ACC112 (cell line): ENCODE data around the gene MRI1.

Experiments
- H2AFZ ChIP-seq: fragments of 200-600 bp; sonication (generic); one replicate; pipeline ENCODE4 v1.6.0; 2017; ENCODE audit warnings: antibody characterized with exemption, low read length; ENCODE audit not compliant: unreplicated experiment
- H3K27ac ChIP-seq: fragments of 200-600 bp; sonication (generic); 2 replicates; pipeline ENCODE4 v1.5.1; 2014; ENCODE audit warnings: low read depth, mild to moderate bottlenecking, antibody characterized with exemption, low read length, moderate library complexity
- H3K27me3 ChIP-seq: fragments of 200-600 bp; sonication (generic); 2 replicates; pipeline ENCODE4 v1.6.1; 2014; ENCODE audit warnings: mild to moderate bottlenecking, antibody characterized with exemption, low read length, moderate library complexity, mixed read lengths; ENCODE audit not compliant: insufficient read depth
- H3K36me3 ChIP-seq: fragments of 200-600 bp; sonication (generic); 2 replicates; pipeline ENCODE4 v1.6.1; 2016; ENCODE audit warnings: mild to moderate bottlenecking, antibody characterized with exemption, low read length, moderate library complexity, mixed read lengths; ENCODE audit not compliant: insufficient read depth
- H3K4me1 ChIP-seq: fragments of 200-600 bp; sonication (generic); one replicate; pipeline ENCODE4 v1.6.1; 2016; ENCODE audit warnings: low read length, mixed read lengths; ENCODE audit not compliant: insufficient read depth, unreplicated experiment, control insufficient read depth
- H3K4me3 ChIP-seq: fragments of 200-600 bp; sonication (generic); 2 replicates; pipeline ENCODE4 v1.5.1; 2014; ENCODE audit warnings: mild to moderate bottlenecking, low read depth, low read length
- H3K79me2 ChIP-seq: fragments of 200-600 bp; sonication (generic); one replicate; pipeline ENCODE4 v1.6.0; 2016; ENCODE audit warnings: low read length; ENCODE audit not compliant: control insufficient read depth, unreplicated experiment, insufficient read depth

The MRI1 gene

DNA sequence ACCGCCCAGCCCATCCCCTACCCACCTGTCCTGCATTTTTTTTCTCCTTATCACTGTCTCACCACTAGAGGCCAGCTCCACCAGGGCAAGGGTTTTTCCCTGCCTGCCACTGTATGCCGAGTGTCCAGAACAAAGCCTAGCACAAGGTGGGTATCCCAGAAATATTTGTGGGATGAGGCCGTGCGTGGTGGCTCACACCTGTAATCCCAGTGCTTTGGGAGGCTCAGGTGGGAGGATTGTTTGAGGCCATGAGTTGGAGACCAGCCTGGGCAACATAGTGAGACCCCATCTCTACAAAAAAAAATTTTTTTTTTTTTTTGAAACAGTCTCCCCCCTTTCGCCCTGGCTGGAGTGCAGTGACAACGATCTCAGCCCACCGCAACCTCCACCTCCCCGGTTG is 2.9 kb upstream of the MRI1 start:
- no peaks in the 10 kb centered on the region for H3K27me3 ChIP-seq
- H2AFZ ChIP-seq, result no peak overlapping the region
- no peak overlapping the region for H3K4me3 ChIP-seq
- no peak overlapping the region for H3K27ac ChIP-seq
- H3K4me1 ChIP-seq, result no peaks in the 10 kb centered on the region
- peaks cover 4% of the 10 kb centered on the region; the same call in 1 of the 2 replicates for H3K36me3 ChIP-seq
- H3K79me2 ChIP-seq, result no peaks in the 10 kb centered on the region

DNA sequence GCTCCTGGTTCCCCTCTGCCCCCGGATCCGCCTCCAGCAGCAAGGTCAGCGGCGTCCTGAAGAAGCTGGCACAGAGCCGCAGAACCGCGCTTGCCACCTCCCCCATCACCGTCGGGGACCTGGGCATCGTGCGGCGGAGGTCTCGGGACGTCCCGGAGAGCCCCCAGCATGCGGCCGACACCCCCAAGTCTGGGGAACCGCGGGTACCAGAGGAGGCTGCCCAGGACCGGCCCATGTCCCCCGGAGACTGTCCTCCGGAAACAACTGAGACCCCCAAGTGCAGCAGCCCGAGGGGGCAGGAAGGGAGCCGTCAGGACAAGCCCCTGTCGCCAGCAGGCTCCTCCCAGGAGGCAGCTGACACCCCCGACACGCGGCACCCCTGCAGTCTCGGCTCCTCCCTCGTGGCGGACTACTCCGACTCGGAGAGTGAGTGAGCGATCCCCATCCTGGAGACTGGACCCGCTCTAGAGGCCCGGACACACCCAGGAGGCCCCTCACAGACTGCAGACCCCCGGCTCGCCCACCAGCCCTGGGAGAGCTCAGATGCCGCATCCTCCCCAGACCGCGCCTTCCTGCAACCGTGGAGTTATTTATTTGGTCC is 1.6 kb upstream of the MRI1 start:
- Histone ChIP-seq H3K27me3 (no peaks in the 10 kb centered on the region), H2AFZ (no peak overlapping the region), H3K36me3 (peaks cover 4% of the 10 kb centered on the region; the same call in 1 of the 2 replicates), H3K4me1 (no peaks in the 10 kb centered on the region), H3K4me3 (no peak overlapping the region), H3K79me2 (no peaks in the 10 kb centered on the region), H3K27ac (no peak overlapping the region)

DNA sequence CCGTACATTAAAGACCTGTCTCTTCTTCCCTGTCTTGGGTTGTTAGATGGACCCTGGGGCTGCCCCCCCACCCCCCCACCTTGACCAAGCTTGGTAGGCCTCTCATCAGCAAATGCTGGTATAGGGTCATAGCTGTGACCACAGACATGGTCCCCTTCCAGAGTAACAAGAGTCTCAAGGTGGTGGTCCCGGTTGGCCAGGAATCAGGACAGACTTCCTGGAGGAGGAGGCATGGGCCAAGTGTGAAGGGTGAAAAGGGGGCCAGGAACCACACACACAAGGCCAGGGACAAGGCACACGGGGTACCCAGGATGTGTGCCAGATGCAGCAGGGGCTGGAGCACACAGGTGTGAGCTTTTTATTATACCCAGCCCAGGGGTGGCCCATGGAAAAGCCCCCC is 1.1 kb upstream of the MRI1 start:
- no peak overlapping the region for H2AFZ ChIP-seq
- H3K36me3 ChIP-seq, result peaks cover 2% of the 10 kb centered on the region; the same call in 1 of the 2 replicates
- no peak overlapping the region; the same call in 1 of the 2 replicates for H3K4me3 ChIP-seq
- H3K79me2 ChIP-seq, result no peaks in the 10 kb centered on the region
- no peaks in the 10 kb centered on the region for H3K4me1 ChIP-seq
- H3K27ac ChIP-seq, result no peak overlapping the region
- H3K27me3 ChIP-seq, result no peaks in the 10 kb centered on the region

DNA sequence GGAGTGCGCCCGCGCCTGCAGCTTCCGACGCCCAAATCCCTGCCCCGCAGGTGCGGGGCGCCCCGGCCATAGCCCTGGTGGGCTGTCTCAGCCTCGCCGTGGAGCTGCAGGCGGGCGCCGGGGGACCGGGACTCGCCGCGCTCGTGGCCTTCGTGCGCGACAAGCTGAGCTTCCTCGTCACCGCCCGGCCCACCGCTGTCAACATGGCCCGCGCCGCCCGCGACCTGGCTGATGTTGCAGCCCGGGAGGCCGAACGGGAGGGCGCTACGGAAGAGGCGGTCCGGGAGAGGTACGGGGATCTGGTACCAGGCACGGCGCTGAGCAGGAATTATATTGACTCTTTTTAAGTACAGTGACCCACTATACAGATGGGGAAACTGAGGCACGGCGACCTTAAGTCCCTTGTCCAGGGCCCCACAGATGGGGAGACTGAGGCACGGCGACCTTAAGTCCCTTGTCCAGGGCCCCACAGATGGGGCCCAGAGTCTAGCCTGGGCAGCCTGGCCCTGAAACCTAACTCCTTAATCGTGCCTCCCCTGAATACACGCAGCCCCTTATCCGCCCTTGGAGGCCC is 586 bp downstream of the MRI1 start:
- Histone ChIP-seq H3K27ac (no peak overlapping the region), H3K27me3 (no peaks in the 10 kb centered on the region), H2AFZ (no peak overlapping the region), H3K79me2 (no peaks in the 10 kb centered on the region), H3K4me3 (peak overlapping the region; percentile 74), H3K36me3 (no peaks in the 10 kb centered on the region), H3K4me1 (no peaks in the 10 kb centered on the region)

DNA sequence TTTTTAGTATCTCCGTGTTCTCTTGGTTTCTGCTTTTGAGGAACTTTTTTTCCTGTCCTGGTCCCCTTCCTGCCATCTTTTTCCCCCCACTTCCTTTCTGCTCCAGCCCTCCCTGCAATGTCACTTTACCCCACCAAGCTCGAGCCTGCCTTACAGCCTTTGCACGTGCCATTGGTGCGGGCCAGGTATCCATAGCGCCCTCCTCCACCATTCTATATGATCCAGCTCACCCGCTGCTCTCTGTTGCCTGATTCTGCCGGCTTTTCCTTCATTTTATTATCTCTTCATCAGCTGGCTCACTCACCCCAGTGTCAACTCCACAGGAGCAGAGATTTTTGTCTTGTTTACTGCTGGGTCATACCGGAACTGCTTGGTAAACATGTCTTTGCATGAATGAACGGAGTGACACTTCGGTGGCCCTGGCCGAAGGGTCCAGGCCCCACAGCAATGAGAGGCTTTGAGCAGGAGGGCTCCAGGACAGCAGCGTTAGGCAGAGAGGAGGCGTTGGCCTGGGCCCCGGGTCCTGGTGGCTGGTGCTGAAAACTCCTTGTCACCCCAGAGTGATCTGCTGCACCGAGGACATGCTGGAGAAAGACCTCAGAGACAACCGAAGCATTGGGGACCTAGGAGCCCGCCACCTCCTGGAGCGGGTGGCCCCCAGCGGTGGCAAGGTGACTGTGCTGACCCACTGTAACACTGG is 1.2 kb downstream of the MRI1 start:
- no peak overlapping the region for H3K27ac ChIP-seq
- peak overlapping the region; percentile 74 for H3K4me3 ChIP-seq

DNA sequence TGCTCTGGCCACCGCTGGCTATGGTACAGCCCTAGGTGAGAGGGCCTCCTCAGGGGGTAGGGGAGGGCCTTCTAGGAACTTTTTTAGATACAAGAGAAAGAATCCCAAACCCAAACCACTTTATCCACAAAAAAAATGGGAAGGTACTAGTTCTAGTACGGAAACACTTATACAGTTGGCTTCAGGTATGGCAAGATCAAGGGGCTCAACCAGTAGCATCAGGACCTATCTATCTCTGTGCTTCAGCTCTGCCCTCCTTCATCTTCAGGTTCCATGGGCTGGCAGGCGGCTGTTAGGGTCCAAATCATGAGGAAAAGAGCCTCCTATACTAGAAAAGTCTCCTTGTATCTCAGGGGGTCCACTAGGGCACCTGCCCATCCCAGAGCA is 1.8 kb downstream of the MRI1 start:
- Histone ChIP-seq H3K27me3 (no peaks in the 10 kb centered on the region), H2AFZ (no peak overlapping the region), H3K4me3 (no peak overlapping the region), H3K4me1 (no peaks in the 10 kb centered on the region), H3K79me2 (no peaks in the 10 kb centered on the region), H3K36me3 (no peaks in the 10 kb centered on the region), H3K27ac (no peak overlapping the region)

More for the DNA sequence above, 1.2 kb downstream of the MRI1 start:
- H3K27me3 ChIP-seq, result no peaks in the 10 kb centered on the region
- no peaks in the 10 kb centered on the region for H3K4me1 ChIP-seq
- no peaks in the 10 kb centered on the region for H3K36me3 ChIP-seq
- H3K79me2 ChIP-seq, result no peaks in the 10 kb centered on the region
- H2AFZ ChIP-seq, result no peak overlapping the region

DNA sequence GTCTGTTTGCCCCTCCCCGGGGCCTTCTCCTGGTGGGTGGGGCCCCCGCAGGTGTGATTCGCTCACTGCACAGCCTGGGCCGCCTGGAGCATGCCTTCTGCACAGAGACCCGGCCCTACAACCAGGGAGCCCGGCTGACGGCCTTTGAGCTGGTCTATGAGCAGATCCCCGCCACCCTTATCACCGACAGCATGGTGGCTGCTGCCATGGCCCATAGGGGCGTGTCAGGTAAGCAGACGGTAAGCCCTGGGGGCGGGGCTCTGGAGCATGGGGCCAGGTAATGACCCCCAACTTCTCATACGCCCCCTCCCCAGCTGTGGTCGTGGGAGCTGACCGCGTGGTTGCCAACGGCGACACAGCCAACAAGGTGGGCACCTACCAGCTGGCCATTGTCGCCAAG is 4.2 kb downstream of the MRI1 start:
- Histone ChIP-seq H2AFZ (no peak overlapping the region), H3K27ac (no peak overlapping the region), H3K4me3 (no peak overlapping the region), H3K4me1 (no peaks in the 10 kb centered on the region), H3K36me3 (no peaks in the 10 kb centered on the region), H3K79me2 (no peaks in the 10 kb centered on the region), H3K27me3 (no peaks in the 10 kb centered on the region)

DNA sequence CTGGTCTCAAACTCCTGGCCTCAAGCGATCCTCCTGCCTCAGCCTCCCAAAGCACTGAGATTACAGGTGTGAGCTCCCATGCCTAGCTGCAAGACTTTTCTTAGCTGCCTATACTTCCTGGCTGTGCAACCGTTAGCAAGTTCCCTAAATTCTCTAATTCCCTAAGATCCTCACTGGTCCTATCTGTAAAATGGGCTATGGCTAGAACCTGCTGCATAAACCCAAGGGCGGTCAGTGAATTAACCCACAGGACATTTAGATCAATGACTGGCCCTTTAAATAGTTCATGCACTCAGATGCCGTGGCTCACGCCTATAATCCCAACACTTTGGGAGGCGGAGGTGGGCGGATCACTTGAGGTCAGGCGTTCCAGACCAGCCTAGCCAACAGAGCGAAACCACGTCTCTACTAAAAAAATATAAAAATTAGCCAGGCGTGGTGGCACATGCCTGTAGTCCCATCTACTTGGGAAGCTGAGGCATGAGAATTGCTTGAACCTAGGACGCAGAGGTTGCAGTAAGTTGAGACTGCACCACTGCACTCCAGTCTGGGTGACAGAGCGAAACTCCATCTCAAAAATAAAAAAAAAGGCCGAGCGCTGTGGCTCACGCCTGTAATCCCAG is 5.8 kb downstream of the MRI1 start:
- Histone ChIP-seq H3K27ac (no peak overlapping the region), H3K4me1 (no peaks in the 10 kb centered on the region), H3K27me3 (no peaks in the 10 kb centered on the region), H3K79me2 (peaks cover 4% of the 10 kb centered on the region), H3K4me3 (no peak overlapping the region), H2AFZ (no peak overlapping the region), H3K36me3 (no peaks in the 10 kb centered on the region)

DNA sequence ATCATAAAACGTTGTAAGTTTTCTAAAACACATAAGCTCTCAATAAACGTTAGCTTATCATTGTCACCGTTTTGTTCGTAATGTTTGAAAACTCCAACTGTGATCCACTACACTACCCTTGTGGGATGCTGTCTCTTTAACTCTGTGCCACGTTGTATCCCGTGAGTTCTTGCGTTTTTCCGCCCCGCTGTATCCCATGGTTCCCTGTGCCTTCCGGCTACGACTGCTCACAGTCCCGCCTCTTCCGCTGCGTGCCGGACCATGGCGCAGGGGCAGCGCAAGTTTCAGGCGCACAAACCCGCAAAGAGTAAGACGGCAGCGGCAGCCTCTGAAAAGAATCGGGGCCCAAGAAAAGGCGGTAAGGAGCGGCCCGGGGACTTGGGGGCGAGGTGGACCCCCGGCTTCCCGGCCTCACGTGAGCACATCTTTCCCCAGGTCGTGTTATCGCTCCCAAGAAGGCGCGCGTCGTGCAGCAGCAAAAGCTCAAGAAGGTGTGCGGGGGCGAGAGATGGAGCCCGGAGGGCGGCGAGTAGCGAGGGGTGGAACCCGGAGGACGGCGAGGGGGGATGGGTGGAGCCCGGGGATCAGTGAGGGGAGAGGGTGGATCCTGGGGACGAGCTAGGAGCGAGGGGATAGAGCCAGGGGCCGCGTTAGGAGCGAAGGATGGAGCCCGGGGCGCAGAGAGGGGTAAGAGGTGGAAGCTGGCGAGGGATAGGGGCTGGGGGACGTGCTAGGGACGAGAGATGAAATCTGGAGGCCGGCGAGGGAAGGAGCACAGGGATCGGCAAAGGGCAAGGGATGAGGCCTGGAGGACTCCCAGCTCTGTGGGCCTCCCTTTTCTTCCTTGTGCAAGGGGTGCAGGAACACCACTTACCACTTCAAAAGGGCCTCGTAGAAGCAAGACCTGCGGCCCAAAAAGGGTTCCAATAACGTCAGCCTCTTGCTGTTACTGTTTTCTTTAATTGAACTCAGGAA is 10.2 kb downstream of the MRI1 start, which contains the start of gene C19orf53:
C19orf53 (plus strand) TSS at position 240 of the 975 bp plus-strand sequence; CDS start at position 262, 22 bp downstream.
- Histone ChIP-seq H3K4me1 (peaks cover 3% of the 10 kb centered on the region), H3K27ac (peak within 1 kb of the TSS; percentile 73), H3K4me3 (peak within 1 kb of the TSS; percentile 97), H3K27me3 (no peaks in the 10 kb centered on the region), H3K36me3 (peaks cover 9% of the 10 kb centered on the region; the same call in 1 of the 2 replicates), H2AFZ (peak within 1 kb of the TSS; percentile 62), H3K79me2 (peaks cover 21% of the 10 kb centered on the region)

DNA sequence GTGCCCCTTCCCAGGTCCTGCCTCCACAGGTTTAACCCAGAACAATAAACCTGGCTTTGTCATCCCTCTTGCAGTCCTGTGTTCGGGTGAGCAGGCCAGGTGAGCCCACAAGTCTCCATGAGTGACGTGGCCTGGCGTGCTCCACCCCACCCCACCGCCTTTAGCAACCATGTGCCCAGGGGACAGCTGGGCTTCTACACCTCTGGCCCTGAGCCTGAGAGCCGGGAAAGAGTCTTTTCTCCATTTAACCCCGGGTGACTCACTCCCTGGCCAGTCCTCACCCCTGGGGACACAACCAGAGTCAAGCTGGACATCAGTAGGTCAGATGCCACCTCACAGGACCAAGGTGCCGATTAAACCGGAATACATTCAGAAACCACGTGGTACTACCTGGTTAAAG is 14.1 kb downstream of the MRI1 start:
- Histone ChIP-seq H3K27ac (no peak overlapping the region), H3K4me1 (peaks cover 3% of the 10 kb centered on the region), H3K79me2 (peaks cover 21% of the 10 kb centered on the region), H3K36me3 (peaks cover 9% of the 10 kb centered on the region; the same call in 1 of the 2 replicates), H3K4me3 (no peak overlapping the region), H3K27me3 (no peaks in the 10 kb centered on the region), H2AFZ (no peak overlapping the region)
